ACHN (cell line): ENCODE data around the gene HPN.
A peak's percentile ranks its signal among the peaks of the same experiment; 100 is the strongest.

Source experiments
- DNase-seq: peaks from one replicate; pipeline ENCODE4 v3.0.0-alpha.2; 2015
- in situ Hi-C: cut with HindIII; loops from 2 replicates; pipeline ENCODE4 v1.10.0; 2017; ENCODE audit warnings: low sequenced_read_pairs, low pct_ligation_motif_present, low pct_unique_long_range_greater_than_20kb

HPN gene

GRCh38 chr19:35054626-35055025, 13.1 kb downstream of the HPN start:
- in situ Hi-C loops, result no loop called here

DNA sequence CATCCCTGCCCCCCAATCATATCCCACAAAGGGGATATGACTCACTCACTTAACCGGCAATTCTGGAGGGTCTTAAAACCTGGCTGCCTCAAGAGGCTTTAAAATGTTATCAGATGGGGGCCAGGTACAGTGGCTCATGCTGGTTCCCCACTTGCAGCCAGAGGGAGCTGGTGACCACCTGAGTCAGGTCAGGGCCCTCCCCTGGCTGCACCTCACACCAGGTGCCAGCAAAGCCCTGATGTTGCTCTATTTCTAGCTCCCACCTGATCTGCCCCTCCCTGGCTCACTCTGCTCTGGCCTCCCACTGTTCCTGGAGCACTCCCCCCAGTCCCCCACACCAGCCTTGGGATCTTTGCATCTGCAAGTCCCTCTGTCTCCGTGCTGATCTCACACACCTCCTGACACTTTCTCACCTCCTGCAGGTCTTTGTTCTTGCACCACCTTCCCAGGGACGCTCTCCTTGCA, 14.2 kb downstream of the HPN start:
- DNase-seq, result no peak
- in situ Hi-C loops, result no loop called here

More at GRCh38 chr19:35054626-35055025, 13.1 kb downstream of the HPN start:
- DNase-seq, result no peak

DNA sequence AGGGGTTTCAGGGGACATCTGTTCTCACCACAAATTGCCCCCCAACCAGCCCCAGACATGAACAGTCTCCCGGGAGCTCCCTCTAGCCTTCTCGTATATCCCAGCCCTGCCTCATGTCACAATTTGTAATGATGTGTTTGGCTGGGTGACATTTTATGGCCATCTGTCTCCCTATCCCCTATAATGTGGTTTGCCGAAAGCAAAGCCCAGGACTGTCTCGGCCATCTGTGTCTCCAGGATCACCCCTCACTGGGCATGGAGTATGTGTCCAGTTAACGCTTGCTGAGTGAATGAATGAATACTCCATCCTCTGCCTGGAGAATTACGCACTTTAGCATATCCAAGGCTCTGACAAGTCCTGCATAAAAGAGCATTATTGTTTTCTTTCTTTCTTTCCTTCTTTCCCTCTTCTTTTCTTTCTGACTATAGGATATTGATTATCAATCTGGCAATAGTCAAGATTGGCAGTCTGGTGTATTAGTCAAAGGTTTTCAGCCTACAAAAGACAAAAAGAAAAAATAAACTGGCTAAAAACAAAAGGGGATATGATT, 15.1 kb downstream of the HPN start:
- no peak for DNase-seq
- in situ Hi-C loops, result no loop called here

GRCh38 chr19:35058370-35058769, 16.8 kb downstream of the HPN start:
- in situ Hi-C loops, result no loop called here
- DNase-seq, result no peak

DNA sequence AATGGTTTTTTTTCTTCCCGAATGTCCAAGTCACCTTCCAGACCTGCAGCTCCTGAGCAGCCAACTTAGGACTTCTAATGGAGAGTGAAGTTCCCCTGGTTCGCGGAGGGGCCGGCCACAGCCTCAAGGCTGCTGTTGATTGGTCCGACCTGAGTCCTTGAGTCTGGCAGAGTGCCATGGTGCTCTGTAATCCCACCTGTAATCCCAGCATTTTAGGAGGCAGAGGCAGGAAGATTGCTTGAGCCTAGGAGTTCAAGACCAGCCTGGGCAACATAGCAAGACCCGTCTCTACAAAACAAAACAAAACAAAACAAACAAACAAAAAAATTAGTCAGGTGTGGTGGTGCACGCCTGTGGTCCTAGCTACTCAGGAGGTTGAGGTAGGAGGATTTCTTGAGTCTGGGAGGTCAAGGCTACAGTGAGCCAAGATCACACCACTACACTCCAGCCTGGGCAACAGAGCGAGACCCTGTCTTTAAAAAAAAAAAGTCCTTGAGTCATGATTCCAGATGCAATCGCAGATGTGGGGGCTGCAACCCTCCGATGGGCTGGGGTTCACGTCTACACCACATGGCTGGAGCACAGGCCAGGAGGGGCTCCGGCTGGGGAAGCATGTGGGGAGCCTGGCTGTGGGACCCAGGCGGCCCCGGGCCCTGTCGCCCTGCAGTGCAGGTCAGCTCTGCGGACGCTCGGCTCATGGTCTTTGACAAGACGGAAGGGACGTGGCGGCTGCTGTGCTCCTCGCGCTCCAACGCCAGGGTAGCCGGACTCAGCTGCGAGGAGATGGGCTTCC, 17.7 kb downstream of the HPN start:
- no peak for DNase-seq
- in situ Hi-C loops, result no loop called here

DNA sequence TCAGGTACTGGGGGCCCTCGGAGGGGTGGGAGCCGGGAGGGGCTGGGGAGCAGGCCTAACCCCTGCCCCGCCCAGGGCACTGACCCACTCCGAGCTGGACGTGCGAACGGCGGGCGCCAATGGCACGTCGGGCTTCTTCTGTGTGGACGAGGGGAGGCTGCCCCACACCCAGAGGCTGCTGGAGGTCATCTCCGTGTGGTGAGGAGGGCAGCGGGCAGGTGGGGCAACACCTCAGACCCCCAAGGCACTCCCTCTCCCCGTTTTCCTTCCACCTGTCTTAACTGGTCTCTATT, 18.2 kb downstream of the HPN start:
- in situ Hi-C loops, result no loop called here
- DNase-seq, result no peak

DNA sequence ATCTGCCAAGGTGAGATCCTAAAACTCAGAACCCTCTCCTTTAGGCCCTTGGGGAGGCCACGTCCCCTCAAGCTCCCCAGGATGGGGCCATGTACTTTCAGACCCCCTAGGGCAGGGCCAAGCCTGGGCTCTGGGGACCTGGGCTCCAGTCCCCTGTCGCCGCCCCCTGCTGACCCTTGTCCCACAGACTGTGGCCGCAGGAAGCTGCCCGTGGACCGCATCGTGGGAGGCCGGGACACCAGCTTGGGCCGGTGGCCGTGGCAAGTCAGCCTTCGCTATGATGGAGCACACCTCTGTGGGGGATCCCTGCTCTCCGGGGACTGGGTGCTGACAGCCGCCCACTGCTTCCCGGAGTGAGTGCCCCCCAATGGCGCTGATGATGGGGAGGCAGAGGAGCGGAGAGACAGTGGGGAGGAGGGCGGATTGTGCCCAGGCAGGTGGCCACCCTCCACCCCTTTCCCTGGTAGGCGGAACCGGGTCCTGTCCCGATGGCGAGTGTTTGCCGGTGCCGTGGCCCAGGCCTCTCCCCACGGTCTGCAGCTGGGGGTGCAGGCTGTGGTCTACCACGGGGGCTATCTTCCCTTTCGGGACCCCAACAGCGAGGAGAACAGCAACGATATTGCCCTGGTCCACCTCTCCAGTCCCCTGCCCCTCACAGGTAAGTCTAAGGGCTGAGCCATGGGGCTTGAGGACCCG, 18.8 kb downstream of the HPN start:
- in situ Hi-C loops, result no loop called here
- no peak for DNase-seq

DNA sequence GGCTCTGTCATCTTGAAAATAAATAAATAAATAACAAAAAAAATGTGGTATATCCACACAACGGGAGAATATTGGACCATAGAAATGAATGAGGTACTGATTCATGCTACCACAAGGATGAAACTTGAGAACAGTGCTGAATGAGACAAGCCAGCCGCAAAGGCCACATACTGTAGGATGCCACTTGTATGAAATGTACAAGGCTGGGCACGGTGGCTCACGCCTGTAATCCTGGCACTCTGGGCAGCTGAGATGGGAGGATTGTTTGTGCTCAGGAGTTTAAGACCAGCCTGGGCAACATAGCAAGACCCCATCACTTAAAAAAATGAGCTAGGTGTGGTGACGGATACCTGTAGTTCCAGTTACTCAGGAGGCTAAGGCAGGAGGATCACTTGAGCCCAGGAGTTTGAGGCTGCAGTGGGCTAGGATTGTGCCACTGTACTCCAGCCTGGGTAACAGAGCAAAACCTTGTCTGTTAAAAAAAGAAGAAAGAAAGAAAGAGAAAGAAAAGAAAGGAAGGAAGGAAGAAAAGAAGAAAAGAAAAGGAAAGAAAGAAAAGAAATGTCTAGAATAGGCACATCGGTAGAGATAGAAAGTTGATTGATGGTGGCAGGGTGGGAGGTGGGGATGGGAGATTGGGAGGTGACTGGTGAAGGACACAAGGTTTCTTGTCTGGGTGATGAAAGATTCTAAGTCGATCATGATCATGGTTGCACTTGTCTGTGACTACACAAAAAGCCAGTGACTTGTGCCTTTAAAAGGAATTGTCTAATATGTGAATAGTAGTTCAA, 20.3 kb downstream of the HPN start:
- no peak for DNase-seq

GRCh38 chr19:35062942-35063341, 21.4 kb downstream of the HPN start:
- in situ Hi-C loops, result no loop called here
- DNase-seq, result no peak

More for the DNA sequence above, 20.3 kb downstream of the HPN start:
- in situ Hi-C loops, result no loop called here

DNA sequence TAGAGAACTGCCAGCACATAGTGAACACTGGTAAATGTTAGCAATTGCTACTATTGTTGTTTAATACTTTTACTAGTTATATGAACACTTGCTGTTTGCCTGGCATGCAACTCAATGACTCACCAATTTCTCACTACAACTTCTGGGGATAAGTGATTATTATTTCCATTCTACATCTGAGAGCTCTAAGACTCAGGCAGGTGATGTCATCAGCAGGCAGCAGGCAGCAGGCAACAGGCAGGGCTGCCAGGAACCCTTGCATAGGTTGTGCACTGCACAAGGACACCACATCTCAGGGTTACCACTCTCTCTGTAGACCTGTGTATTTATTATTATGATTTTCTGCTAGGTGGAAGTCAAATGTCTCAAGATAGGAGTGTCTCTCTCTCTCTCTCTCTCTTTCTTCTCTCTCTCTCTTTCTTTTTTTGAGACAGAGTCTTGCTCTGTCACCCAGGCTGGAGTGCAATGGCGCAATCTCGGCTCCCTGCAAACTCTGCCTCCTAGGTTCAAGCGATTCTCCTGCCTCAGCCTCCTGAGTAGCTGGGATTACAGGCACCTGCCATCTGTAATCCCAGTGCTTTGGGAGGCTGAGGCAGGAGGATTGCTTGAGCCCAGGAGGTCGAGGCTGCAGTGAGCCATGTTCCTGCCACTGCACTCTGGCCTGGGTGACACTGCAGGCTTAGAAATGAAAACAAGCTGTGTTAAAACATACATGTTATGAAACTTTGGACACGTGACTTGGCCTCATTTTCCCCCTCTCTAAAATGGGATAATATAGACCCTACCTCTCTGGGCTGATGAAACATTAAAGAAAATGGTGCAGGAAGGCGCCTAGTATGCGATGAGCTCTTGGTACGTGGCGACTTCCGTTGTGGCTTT, 22.7 kb downstream of the HPN start:
- peak; percentile 9 for DNase-seq
- in situ Hi-C loops, result no loop called here

GRCh38 chr19:35065574-35065973, 24.1 kb downstream of the HPN start:
- in situ Hi-C loops, result no loop called here
- DNase-seq, result no peak

DNA sequence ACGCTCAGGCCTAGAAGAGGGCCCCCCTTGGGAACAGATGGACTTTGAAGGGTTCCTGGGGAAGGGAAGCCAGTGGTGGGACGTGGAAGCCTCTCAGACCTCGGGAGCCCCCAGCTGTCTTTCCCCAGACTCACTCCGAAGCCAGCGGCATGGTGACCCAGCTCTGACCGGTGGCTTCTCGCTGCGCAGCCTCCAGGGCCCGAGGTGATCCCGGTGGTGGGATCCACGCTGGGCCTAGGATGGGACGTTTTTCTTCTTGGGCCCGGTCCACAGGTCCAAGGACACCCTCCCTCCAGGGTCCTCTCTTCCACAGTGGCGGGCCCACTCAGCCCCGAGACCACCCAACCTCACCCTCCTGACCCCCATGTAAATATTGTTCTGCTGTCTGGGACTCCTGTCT, 24.6 kb downstream of the HPN start:
- in situ Hi-C loops, result no loop called here
- DNase-seq, result no peak

DNA sequence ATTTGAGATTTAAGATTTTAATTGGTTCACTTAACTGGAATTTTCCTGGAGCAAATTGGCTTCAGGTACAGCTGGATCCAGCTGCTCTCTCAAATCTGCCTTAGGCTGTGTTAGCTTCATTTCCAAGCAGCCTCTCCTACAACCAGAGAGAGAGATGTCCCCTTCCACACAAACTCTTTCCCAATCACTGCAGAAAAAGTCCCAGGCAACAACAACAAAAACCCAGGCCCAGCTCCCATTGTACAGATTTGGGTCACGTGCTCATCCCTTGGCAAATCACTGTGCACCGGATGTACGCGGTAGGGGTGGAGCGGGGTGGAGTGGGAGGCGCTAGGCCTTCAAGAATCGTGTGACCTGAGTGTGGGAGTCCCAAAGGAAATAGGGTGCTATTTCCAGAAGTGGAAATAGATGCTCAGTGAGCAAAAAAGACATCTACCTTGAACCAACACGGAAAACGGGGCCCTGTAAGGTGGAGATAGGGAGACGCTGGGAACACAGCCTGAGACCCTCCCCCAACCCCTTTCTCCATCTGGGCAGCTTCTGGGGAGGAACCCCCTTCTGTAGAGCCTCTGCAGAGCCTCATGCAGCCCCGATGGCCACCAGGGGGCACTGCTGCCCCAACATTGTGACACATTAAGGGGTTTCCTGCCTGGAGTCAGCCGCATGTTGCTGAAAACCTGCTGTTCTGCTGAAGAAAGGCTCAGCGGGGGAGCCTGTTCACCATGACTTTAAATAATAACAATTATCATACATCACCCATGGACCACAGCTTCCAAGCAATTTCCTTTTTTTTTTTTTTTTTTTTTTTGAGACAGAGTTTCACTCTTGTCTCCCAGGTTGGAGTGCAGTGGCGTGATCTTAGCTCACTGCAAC, 25.4 kb downstream of the HPN start:
- in situ Hi-C loops, result no loop called here
- peak; percentile 72 for DNase-seq

GRCh38 chr19:35068941-35069634, 27.6 kb downstream of the HPN start:
- no peak for DNase-seq
- in situ Hi-C loops, result no loop called here

DNA sequence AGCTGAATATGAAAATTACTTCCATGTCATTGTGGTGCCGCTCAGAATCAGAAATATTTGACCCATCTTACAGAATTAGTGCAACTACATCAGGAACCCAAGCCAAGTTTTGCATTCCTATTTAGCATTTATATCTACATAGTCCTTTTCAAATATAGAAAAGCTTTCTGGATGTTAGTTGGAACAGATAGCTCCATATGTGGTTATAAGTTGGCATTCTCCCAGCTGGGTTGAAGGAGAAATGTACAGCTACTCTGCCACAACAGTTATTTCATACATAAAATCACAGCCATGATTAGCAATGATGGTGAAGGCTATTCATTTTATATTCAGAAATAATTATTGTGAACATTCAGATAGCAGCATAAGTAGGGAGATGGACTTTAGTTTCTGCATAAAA, 28.2 kb downstream of the HPN start:
- DNase-seq, result no peak
- in situ Hi-C loops, result no loop called here

DNA sequence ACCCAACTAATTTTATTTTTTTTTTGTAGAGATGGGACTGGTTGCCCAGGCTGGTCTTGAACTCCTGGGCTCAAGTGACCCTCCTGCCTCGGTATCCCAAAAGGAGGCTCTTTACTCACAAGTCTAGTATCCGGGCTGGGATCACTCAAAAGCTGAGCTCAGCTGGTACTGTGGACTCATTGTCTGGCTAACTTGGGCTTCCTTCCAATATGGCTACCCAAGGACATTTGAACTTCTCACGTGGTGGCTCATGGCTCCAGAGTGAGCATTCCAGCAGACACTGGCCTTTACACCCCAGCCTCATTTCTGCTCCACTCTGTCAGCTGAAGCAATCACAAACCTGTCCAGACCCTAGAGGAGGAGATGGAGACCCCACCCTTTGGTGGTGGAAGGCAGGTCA, 28.9 kb downstream of the HPN start:
- no peak for DNase-seq
- in situ Hi-C loops, result no loop called here

DNA sequence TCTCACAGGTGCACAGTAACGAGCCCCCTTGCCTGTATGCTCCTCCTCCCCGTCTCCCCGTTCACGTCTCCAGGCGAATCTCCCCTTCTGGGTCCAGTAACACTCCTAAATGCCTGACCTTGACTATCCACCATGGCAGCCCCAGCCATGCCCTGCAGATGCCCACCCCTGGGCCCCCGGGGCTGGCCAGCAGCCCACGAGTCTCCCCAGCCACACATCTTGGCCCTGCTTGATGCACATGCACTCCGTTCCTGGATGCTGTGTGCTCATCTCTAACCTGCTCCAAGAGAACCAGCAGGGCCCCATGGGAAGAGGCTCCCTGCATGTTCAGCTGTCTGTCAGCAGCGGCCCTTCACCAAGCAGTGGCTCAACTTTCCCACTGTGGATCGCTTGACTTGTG, 32.0 kb downstream of the HPN start:
- DNase-seq, result no peak
- in situ Hi-C loops, result no loop called here
